Measurements from ENCODE around the gene NPSR1.
"Not testable (repeated sequence)": the region's sequence is repeated elsewhere in the genome, so short reads cannot be mapped to it uniquely, and the experiment has no call there.

The NPSR1 gene

GRCh38 chr7:34839645-34840044, 181.6 kb downstream of the NPSR1 start:
- FAIRE-seq: no peak

- FAIRE-seq: no peak
Measured at GRCh38 chr7:34840176-34840785, 182.3 kb downstream of the NPSR1 start.

- FAIRE-seq: no peak
Measured at GRCh38 chr7:34841326-34841725, 183.3 kb downstream of the NPSR1 start.

GRCh38 chr7:34842782-34843181, 184.8 kb downstream of the NPSR1 start:
- no peak for FAIRE-seq

GRCh38 chr7:34844406-34844805, 186.4 kb downstream of the NPSR1 start:
- no peak for FAIRE-seq

GRCh38 chr7:34844936-34845665, 187.1 kb downstream of the NPSR1 start:
- no peak for FAIRE-seq

GRCh38 chr7:34845666-34846361, 187.8 kb downstream of the NPSR1 start:
- FAIRE-seq: no peak

- FAIRE-seq: no peak
Measured at GRCh38 chr7:34846976-34847375, 189.0 kb downstream of the NPSR1 start.

GRCh38 chr7:34848670-34849069, 190.7 kb downstream of the NPSR1 start:
- no peak for FAIRE-seq

GRCh38 chr7:34849163-34849960, 191.3 kb downstream of the NPSR1 start:
- no peak for FAIRE-seq

GRCh38 chr7:34849986-34850385, 192.0 kb downstream of the NPSR1 start:
- FAIRE-seq: no peak

- no peak for FAIRE-seq
Measured at GRCh38 chr7:34850681-34851080, 192.7 kb downstream of the NPSR1 start.

- FAIRE-seq: no peak
Measured at GRCh38 chr7:34851431-34851830, 193.4 kb downstream of the NPSR1 start.

GRCh38 chr7:34858444-34858843, 200.4 kb downstream of the NPSR1 start:
- not testable (repeated sequence) for FAIRE-seq

- FAIRE-seq: not testable (repeated sequence)
Measured at GRCh38 chr7:34859281-34859680, 201.3 kb downstream of the NPSR1 start.

- not testable (repeated sequence) for FAIRE-seq
Measured at GRCh38 chr7:34866222-34866621, 208.2 kb downstream of the NPSR1 start.

GRCh38 chr7:34867341-34867740, 209.3 kb downstream of the NPSR1 start:
- FAIRE-seq: not testable (repeated sequence)

- FAIRE-seq: not testable (repeated sequence)
Measured at GRCh38 chr7:34868602-34869001, 210.6 kb downstream of the NPSR1 start.

GRCh38 chr7:34869057-34869456, 211.0 kb downstream of the NPSR1 start:
- no peak for FAIRE-seq

GRCh38 chr7:34870041-34870440, 212.0 kb downstream of the NPSR1 start:
- not testable (repeated sequence) for FAIRE-seq

GRCh38 chr7:34874329-34874728, 216.3 kb downstream of the NPSR1 start:
- FAIRE-seq: not testable (repeated sequence)

- FAIRE-seq: no peak
Measured at GRCh38 chr7:34875481-34875880, 217.5 kb downstream of the NPSR1 start.
